T-helper 1 cell treated with Interleukin-12 subunit alpha and Interleukin-12 subunit beta and Interleukin-4 antibody, amounts not matched to agents 30 ng/mL and 1 ng/mL, for 36 hours (primary cell): Measurements from ENCODE around the gene TIRAP. TPM values are rescaled to one million over a fixed set of nuclear protein-coding genes. Genes with fewer than 3 reads are reported as not detected.
"Not testable (repeated sequence)": the region's sequence is repeated elsewhere in the genome, so short reads cannot be mapped to it uniquely, and the experiment has no call there.

Source experiments
- intact Hi-C: fragments of 100-400 bp; cut with micrococcal nuclease; formaldehyde crosslinking; loops from one replicate; pipeline ENCODE4 v1.15.1; 2024
- total RNA-seq: library from RNA; stranded (reverse); gene quantifications from 2 replicates; pipeline ENCODE4 v1.2.3, GENCODE V29; 2022

TIRAP gene
- total RNA-seq, 1 donor from 2014 or later, result 17.9 TPM

- intact Hi-C loops, result loop anchor here (5.0 kb wide), 3 partner anchors 220 to 395 kb away; partner anchors contain the start of genes CDON, DDX25, HYLS1 and PUS3
Measured at GRCh38 chr11:126282361-126282735, 545 bp upstream of the TIRAP start.

- intact Hi-C loops, result loop anchor here (5.0 kb wide), 3 partner anchors 223 to 398 kb away; partner anchors contain the start of genes CDON, DDX25, HYLS1 and PUS3
Measured at GRCh38 chr11:126284829-126285228, 1.9 kb downstream of the TIRAP start.

GRCh38 chr11:126288237-126288636 lies 5.3 kb downstream of the TIRAP start:
- intact Hi-C loops, result no loop called here

GRCh38 chr11:126290887-126291286 lies 8.0 kb downstream of the TIRAP start:
- intact Hi-C loops, result no loop called here

GRCh38 chr11:126293726-126294125 lies 10.8 kb downstream of the TIRAP start:
- intact Hi-C loops, result no loop called here

GRCh38 chr11:126297004-126297403 lies 14.1 kb downstream of the TIRAP start:
- intact Hi-C loops, result no loop called here

GRCh38 chr11:126303623-126304456 lies 20.9 kb downstream of the TIRAP start, which contains the start of gene DCPS:
Gene DCPS (plus strand): TSS chr11:126304060. CDS start chr11:126304081, 21 bp downstream.
- intact Hi-C loops, result loop anchor here (1.0 to 5.0 kb wide), 10 partner anchors 13 to 712 kb away; partner anchors contain the start of genes DDX25, FAM118B, FOXRED1 and PUS3

GRCh38 chr11:126304457-126305075 lies 21.7 kb downstream of the TIRAP start:
- intact Hi-C loops, result loop anchor here (1.0 to 5.0 kb wide), 9 partner anchors 13 to 712 kb away; partner anchors contain the start of genes DDX25, FAM118B, FOXRED1 and PUS3

- intact Hi-C loops, result no loop called here
Measured at GRCh38 chr11:126305699-126306098, 22.8 kb downstream of the TIRAP start.

GRCh38 chr11:126307706-126308105 lies 24.8 kb downstream of the TIRAP start:
- intact Hi-C loops, result no loop called here

- intact Hi-C loops, result no loop called here
Measured at GRCh38 chr11:126308271-126308671, 25.4 kb downstream of the TIRAP start.

- intact Hi-C loops, result not testable (repeated sequence)
Measured at GRCh38 chr11:126308771-126309170, 25.9 kb downstream of the TIRAP start.

- intact Hi-C loops, result loop anchor here (1.0 to 10.0 kb wide), 4 partner anchors 106 to 1034 kb away; no protein-coding TSS in a partner anchor
Measured at GRCh38 chr11:126310200-126310991, 27.5 kb downstream of the TIRAP start.

- intact Hi-C loops, result loop anchor here (1.0 to 10.0 kb wide), 4 partner anchors 105 to 1034 kb away; no protein-coding TSS in a partner anchor
Measured at GRCh38 chr11:126310992-126311310, 28.1 kb downstream of the TIRAP start.

GRCh38 chr11:126311401-126312291 lies 28.8 kb downstream of the TIRAP start:
- intact Hi-C loops, result loop anchor here (10.0 kb wide), 1 partner anchor 1033 kb away; no protein-coding TSS in a partner anchor

GRCh38 chr11:126312961-126313360 lies 30.1 kb downstream of the TIRAP start:
- intact Hi-C loops, result loop anchor here (10.0 kb wide), 1 partner anchor 1032 kb away; no protein-coding TSS in a partner anchor

GRCh38 chr11:126313826-126314225 lies 30.9 kb downstream of the TIRAP start:
- intact Hi-C loops, result loop anchor here (10.0 kb wide), 1 partner anchor 1031 kb away; no protein-coding TSS in a partner anchor

- intact Hi-C loops, result loop anchor here (1.0 to 10.0 kb wide), 2 partner anchors 13 to 1027 kb away; partner anchors contain the start of gene DCPS
Measured at GRCh38 chr11:126317432-126317755, 34.5 kb downstream of the TIRAP start.

- intact Hi-C loops, result loop anchor here (1.0 to 10.0 kb wide), 3 partner anchors 14 to 1027 kb away; partner anchors contain the start of genes DCPS and ST3GAL4
Measured at GRCh38 chr11:126317756-126318573, 35.1 kb downstream of the TIRAP start.
